RWPE1 (cell line): Measurements from ENCODE around the gene TIAM1.

Source experiments
- CTCF ChIA-PET: fragments of 350-600 bp; sonication (Branson Sonifier 250); formaldehyde crosslinking; extraction: SDS; loops from one replicate; lab custom pipeline; 2021; lab: Yijun Ruan, JAX
- POLR2A ChIA-PET: fragments of 400-600 bp; formaldehyde crosslinking; extraction: SDS; loops from one replicate; lab custom pipeline; 2020; ENCODE audit warnings: antibody characterized with exemption; ENCODE audit not compliant: low non-redundant PET; lab: Yijun Ruan, JAX
- DNase-seq: peaks from one replicate; pipeline ENCODE4 v3.0.0; 2012; ENCODE audit warnings: low spot score
- H3K27ac ChIP-seq: fragments of 450-650 bp; 2 replicates; pipeline ENCODE4 v1.5.1; 2017
- CTCF ChIP-seq: fragments of 450-650 bp; conservative IDR thresholded peaks from 2 replicates; pipeline ENCODE4 v1.5.1; 2017; ENCODE audit warnings: low read depth, mild to moderate bottlenecking

Gene TIAM1

GRCh38 chr21:31092832-31093625 lies 251.0 kb downstream of the TIAM1 start:
- H3K27ac ChIP-seq: no peak overlapping the region
- ChIA-PET CTCF (interaction anchor here (0.6 kb wide), 1 partner anchor 1052 kb away, joined by 3 read pairs; no protein-coding TSS in a partner anchor), POLR2A (no interaction called here)
- no peak for TF ChIP-seq CTCF
- DNase-seq: no peak

GRCh38 chr21:31090376-31090775 lies 253.7 kb downstream of the TIAM1 start:
- no peak for DNase-seq
- CTCF ChIA-PET: interaction anchor here (0.6 kb wide), 1 partner anchor 8 kb away, joined by 3 read pairs; no protein-coding TSS in a partner anchor
- no peak for TF ChIP-seq CTCF
- H3K27ac ChIP-seq: no peak overlapping the region
- POLR2A ChIA-PET: no interaction called here

GRCh38 chr21:31088474-31088751 lies 255.6 kb downstream of the TIAM1 start:
- CTCF ChIA-PET: interaction anchor here (0.6 kb wide), 1 partner anchor 208 kb away, joined by 3 read pairs; no protein-coding TSS in a partner anchor
- no peak overlapping the region for H3K27ac ChIP-seq
- no peak for TF ChIP-seq CTCF
- no peak for DNase-seq
- POLR2A ChIA-PET: no interaction called here

GRCh38 chr21:31087639-31088473 lies 256.2 kb downstream of the TIAM1 start:
- POLR2A ChIA-PET: no interaction called here

GRCh38 chr21:31084689-31085088 lies 259.4 kb downstream of the TIAM1 start:
- POLR2A ChIA-PET: no interaction called here
- no peak for DNase-seq
- H3K27ac ChIP-seq: no peak overlapping the region
- no peak for TF ChIP-seq CTCF
- CTCF ChIA-PET: interaction anchor here (0.6 kb wide), 1 partner anchor 648 kb away, joined by 3 read pairs; no protein-coding TSS in a partner anchor

More at GRCh38 chr21:31087639-31088473, 256.2 kb downstream of the TIAM1 start:
- DNase-seq: no peak
- CTCF ChIA-PET: interaction anchor here (0.6 to 1.2 kb wide), 5 partner anchors 8 to 1044 kb away, joined by 3 to 6 read pairs (median 3); no protein-coding TSS in a partner anchor
- H3K27ac ChIP-seq: no peak overlapping the region
- no peak for TF ChIP-seq CTCF

- POLR2A ChIA-PET: no interaction called here
- no peak overlapping the region for H3K27ac ChIP-seq
- no peak for DNase-seq
- TF ChIP-seq CTCF: no peak
- CTCF ChIA-PET: interaction anchor here (1.6 kb wide), 1 partner anchor 239 kb away, joined by 4 read pairs; no protein-coding TSS in a partner anchor
Measured at GRCh38 chr21:31078796-31079195, 265.3 kb downstream of the TIAM1 start.
